ENCODE measurements around the gene KLK6. TPM values are rescaled to one million over a fixed set of nuclear protein-coding genes. Genes with fewer than 3 reads are reported as not detected.
A peak's percentile ranks its signal among the peaks of the same experiment; 100 is the strongest.

KLK6 gene
- polyA plus RNA-seq, 2 of the 4 experiments (the other 2 are of a cell fraction) = 0.13 TPM; not detected in 1

DNA sequence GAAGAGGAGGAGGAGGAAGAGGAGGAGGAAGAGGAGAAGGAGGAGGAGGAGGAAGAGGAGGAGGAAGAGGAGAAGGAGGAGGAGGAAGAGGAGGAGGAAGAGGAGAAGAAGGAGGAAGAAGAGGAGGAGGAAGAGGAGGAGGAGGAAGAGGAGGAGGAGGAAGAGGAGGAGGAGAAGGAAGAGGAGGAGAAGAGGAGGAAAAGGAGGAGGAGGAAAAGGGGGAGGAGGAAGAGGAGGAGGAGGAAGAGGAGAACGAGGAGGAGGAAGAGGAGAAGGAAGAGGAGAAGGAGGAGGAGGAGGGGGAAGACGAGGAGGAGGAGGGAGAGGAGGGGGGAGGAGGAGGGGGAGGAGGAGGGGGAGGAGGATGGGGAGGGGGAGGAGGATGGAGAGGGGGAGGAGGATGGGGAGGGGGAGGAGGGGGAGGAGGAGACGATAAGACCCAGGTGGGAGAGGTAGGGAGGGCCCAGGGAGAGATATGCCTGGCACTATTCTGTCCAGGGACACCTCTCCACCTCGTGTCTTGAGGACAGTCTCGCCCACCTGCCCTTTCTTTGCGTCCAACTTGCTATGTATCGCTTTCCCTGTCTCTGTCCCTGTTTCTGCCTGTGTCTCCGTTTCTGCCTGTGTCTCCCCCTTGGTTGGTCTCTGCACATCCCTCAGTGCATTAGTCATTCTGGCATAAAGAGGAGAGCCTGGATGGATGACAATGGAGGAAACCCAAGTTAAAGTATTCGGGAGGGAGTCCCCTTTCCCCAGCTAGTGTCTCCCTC, 9.5 kb downstream of the KLK6 start:
- Histone ChIP-seq H3K4me3 (no peak overlapping the region), H3K4me2 (no peak overlapping the region), H3K9me3 (peaks cover 5% of the 10 kb centered on the region; the same call in 2 of the 3 replicates), H3K4me1 (no peaks in the 10 kb centered on the region), H3K27ac (no peak overlapping the region)
- peak in 1 of 2 experiments; percentile 52 for DNase-seq (ENCODE audit: low read depth in 1 of 2, low spot score in 1 of 2)
- ATAC-seq = peak; percentile 71 to 79
- WGBS (ENCODE audit: missing lambda C conversion rate) = 9% methylated on average over 9 of the region's 9 CpGs
- POLR2A ChIA-PET = no interaction called here
- FAIRE-seq = no peak
- TF ChIP-seq CBX8 (IDR thresholded peaks at IDR 0.05) (no peak), RCOR1 (IDR thresholded peaks at IDR 0.05; ENCODE audit: low read depth, low read length) (no peak), FOSB (CRISPR knock-in tag; IDR thresholded peaks at IDR 0.05) (no peak), POLR2A (IDR thresholded peaks at IDR 0.05; ENCODE audit: low read length) (no peak), EP300 (IDR thresholded peaks at IDR 0.05) (no peak), PHF8 (IDR thresholded peaks at IDR 0.05; ENCODE audit: borderline replicate concordance, low read depth) (no peak), BHLHE40 (IDR thresholded peaks at IDR 0.05; ENCODE audit: low read depth, low read length) (no peak), JUN (IDR thresholded peaks at IDR 0.05) (no peak), CHD4 (IDR thresholded peaks at IDR 0.05; ENCODE audit: borderline replicate concordance) (no peak), RFX5 (IDR thresholded peaks at IDR 0.05) (no peak), HOXB13 (CRISPR knock-in tag; IDR thresholded peaks at IDR 0.05; ENCODE audit: low read depth) (no peak), FOSL2 (IDR thresholded peaks at IDR 0.05) (no peak), FOSL2 (CRISPR knock-in tag; IDR thresholded peaks at IDR 0.05) (no peak), EHMT2 (IDR thresholded peaks at IDR 0.05; ENCODE audit: low read depth) (no peak), RAD21 (conservative IDR thresholded peaks at IDR 0.05 in 1 of 2, IDR thresholded peaks at IDR 0.05 in 1 of 2) (no peak)
- TF ChIP-seq, protein P1, sequence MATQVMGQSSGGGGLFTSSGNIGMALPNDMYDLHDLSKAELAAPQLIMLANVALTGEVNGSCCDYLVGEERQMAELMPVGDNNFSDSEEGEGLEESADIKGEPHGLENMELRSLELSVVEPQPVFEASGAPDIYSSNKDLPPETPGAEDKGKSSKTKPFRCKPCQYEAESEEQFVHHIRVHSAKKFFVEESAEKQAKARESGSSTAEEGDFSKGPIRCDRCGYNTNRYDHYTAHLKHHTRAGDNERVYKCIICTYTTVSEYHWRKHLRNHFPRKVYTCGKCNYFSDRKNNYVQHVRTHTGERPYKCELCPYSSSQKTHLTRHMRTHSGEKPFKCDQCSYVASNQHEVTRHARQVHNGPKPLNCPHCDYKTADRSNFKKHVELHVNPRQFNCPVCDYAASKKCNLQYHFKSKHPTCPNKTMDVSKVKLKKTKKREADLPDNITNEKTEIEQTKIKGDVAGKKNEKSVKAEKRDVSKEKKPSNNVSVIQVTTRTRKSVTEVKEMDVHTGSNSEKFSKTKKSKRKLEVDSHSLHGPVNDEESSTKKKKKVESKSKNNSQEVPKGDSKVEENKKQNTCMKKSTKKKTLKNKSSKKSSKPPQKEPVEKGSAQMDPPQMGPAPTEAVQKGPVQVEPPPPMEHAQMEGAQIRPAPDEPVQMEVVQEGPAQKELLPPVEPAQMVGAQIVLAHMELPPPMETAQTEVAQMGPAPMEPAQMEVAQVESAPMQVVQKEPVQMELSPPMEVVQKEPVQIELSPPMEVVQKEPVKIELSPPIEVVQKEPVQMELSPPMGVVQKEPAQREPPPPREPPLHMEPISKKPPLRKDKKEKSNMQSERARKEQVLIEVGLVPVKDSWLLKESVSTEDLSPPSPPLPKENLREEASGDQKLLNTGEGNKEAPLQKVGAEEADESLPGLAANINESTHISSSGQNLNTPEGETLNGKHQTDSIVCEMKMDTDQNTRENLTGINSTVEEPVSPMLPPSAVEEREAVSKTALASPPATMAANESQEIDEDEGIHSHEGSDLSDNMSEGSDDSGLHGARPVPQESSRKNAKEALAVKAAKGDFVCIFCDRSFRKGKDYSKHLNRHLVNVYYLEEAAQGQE (IDR thresholded peaks at IDR 0.05) = no peak
- TF ChIP-seq, protein P2, sequence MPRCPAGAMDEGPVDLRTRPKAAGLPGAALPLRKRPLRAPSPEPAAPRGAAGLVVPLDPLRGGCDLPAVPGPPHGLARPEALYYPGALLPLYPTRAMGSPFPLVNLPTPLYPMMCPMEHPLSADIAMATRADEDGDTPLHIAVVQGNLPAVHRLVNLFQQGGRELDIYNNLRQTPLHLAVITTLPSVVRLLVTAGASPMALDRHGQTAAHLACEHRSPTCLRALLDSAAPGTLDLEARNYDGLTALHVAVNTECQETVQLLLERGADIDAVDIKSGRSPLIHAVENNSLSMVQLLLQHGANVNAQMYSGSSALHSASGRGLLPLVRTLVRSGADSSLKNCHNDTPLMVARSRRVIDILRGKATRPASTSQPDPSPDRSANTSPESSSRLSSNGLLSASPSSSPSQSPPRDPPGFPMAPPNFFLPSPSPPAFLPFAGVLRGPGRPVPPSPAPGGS (IDR thresholded peaks at IDR 0.05) = no peak
- TF ChIP-seq, protein P3, sequence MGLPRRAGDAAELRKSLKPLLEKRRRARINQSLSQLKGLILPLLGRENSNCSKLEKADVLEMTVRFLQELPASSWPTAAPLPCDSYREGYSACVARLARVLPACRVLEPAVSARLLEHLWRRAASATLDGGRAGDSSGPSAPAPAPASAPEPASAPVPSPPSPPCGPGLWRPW (IDR thresholded peaks at IDR 0.05) = no peak
- TF ChIP-seq, protein P4, sequence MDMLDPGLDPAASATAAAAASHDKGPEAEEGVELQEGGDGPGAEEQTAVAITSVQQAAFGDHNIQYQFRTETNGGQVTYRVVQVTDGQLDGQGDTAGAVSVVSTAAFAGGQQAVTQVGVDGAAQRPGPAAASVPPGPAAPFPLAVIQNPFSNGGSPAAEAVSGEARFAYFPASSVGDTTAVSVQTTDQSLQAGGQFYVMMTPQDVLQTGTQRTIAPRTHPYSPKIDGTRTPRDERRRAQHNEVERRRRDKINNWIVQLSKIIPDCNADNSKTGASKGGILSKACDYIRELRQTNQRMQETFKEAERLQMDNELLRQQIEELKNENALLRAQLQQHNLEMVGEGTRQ (IDR thresholded peaks at IDR 0.05) = no peak
- TF ChIP-seq, protein P5, sequence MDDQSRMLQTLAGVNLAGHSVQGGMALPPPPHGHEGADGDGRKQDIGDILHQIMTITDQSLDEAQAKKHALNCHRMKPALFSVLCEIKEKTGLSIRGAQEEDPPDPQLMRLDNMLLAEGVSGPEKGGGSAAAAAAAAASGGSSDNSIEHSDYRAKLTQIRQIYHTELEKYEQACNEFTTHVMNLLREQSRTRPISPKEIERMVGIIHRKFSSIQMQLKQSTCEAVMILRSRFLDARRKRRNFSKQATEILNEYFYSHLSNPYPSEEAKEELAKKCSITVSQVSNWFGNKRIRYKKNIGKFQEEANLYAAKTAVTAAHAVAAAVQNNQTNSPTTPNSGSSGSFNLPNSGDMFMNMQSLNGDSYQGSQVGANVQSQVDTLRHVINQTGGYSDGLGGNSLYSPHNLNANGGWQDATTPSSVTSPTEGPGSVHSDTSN (IDR thresholded peaks at IDR 0.05) = no peak
- TF ChIP-seq, protein P6, sequence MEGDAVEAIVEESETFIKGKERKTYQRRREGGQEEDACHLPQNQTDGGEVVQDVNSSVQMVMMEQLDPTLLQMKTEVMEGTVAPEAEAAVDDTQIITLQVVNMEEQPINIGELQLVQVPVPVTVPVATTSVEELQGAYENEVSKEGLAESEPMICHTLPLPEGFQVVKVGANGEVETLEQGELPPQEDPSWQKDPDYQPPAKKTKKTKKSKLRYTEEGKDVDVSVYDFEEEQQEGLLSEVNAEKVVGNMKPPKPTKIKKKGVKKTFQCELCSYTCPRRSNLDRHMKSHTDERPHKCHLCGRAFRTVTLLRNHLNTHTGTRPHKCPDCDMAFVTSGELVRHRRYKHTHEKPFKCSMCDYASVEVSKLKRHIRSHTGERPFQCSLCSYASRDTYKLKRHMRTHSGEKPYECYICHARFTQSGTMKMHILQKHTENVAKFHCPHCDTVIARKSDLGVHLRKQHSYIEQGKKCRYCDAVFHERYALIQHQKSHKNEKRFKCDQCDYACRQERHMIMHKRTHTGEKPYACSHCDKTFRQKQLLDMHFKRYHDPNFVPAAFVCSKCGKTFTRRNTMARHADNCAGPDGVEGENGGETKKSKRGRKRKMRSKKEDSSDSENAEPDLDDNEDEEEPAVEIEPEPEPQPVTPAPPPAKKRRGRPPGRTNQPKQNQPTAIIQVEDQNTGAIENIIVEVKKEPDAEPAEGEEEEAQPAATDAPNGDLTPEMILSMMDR (IDR thresholded peaks at IDR 0.05) = no peak
- CTCF ChIA-PET = interaction anchor here (1.1 kb wide), 1 partner anchor 30 kb away, joined by 3 read pairs; no protein-coding TSS in a partner anchor
